SJCRH30 (cell line): ENCODE measurements around the gene KLRF1. TPM values are rescaled to one million over a fixed set of nuclear protein-coding genes. Genes with fewer than 3 reads are reported as not detected.
"Not testable (repeated sequence)": the region's sequence is repeated elsewhere in the genome, so short reads cannot be mapped to it uniquely, and the experiment has no call there.

Experiments
- DNase-seq, 2 experiments: peaks; one replicate each; pipeline ENCODE4 v3.0.0-alpha.2; 2015 to 2020
- H3K27ac ChIP-seq: fragments of 250-450 bp; sonication (Bioruptor Pico); 2 replicates; pipeline ENCODE4 v1.5.1; 2020; ENCODE audit warnings: mild to moderate bottlenecking, moderate library complexity
- H3K27me3 ChIP-seq: fragments of 250-450 bp; sonication (Bioruptor Pico); 2 replicates; pipeline ENCODE4 v1.5.1; 2020; ENCODE audit warnings: mild to moderate bottlenecking, moderate library complexity
- H3K36me3 ChIP-seq: fragments of 250-450 bp; sonication (Bioruptor Pico); 2 replicates; pipeline ENCODE4 v1.5.1; 2020; ENCODE audit warnings: mild to moderate bottlenecking, moderate library complexity
- H3K4me1 ChIP-seq: fragments of 250-450 bp; sonication (Bioruptor Pico); 2 replicates; pipeline ENCODE4 v1.5.1; 2020; ENCODE audit warnings: mild to moderate bottlenecking, moderate library complexity
- H3K4me3 ChIP-seq: fragments of 250-450 bp; sonication (Bioruptor Pico); 2 replicates; pipeline ENCODE4 v1.5.1; 2020; ENCODE audit warnings: mild to moderate bottlenecking, moderate library complexity
- H3K9me3 ChIP-seq: fragments of 250-450 bp; sonication (Bioruptor Pico); replicated peaks from 2 replicates; pipeline ENCODE4 v1.5.1; 2020; ENCODE audit warnings: mild to moderate bottlenecking, moderate library complexity
- total RNA-seq: library from RNA; depleted of rRNA; stranded (reverse); fragments of >200 nt; shearing (Covaris generic); gene quantifications from 2 replicates; pipeline ENCODE4 v1.2.3, GENCODE V29; 2014; rRNA removed

KLRF1 gene
- total RNA-seq, 1 experiment from 2014 or later: not detected

GRCh38 chr12:9870286-9870866, 43.1 kb downstream of the KLRF1 start:
- H3K27ac ChIP-seq: no peak overlapping the region
- no peaks in the 10 kb centered on the region for H3K36me3 ChIP-seq
- H3K27me3 ChIP-seq: peaks cover 3% of the 10 kb centered on the region; the same call in 1 of the 2 replicates
- DNase-seq: no peak
- H3K4me1 ChIP-seq: peaks cover 4% of the 10 kb centered on the region; the same call in 1 of the 2 replicates
- H3K9me3 ChIP-seq: no peaks in the 10 kb centered on the region
- no peak overlapping the region for H3K4me3 ChIP-seq

- H3K4me3 ChIP-seq: no peak overlapping the region
- H3K27me3 ChIP-seq: peaks cover 3% of the 10 kb centered on the region; the same call in 1 of the 2 replicates
- H3K9me3 ChIP-seq: no peaks in the 10 kb centered on the region
- peaks cover 4% of the 10 kb centered on the region; the same call in 1 of the 2 replicates for H3K4me1 ChIP-seq
- no peak for DNase-seq
- no peak overlapping the region for H3K27ac ChIP-seq
- no peaks in the 10 kb centered on the region for H3K36me3 ChIP-seq
These were observed 44.9 kb downstream of the KLRF1 start for GRCh38 chr12:9872162-9872561.

GRCh38 chr12:9872742-9873141, 45.5 kb downstream of the KLRF1 start:
- H3K4me3 ChIP-seq: no peak overlapping the region
- peak in 1 of 2 experiments; percentile 3 for DNase-seq
- H3K4me1 ChIP-seq: peaks cover 4% of the 10 kb centered on the region; the same call in 1 of the 2 replicates
- H3K36me3 ChIP-seq: no peaks in the 10 kb centered on the region
- no peak overlapping the region for H3K27ac ChIP-seq
- peaks cover 3% of the 10 kb centered on the region; the same call in 1 of the 2 replicates for H3K27me3 ChIP-seq
- no peaks in the 10 kb centered on the region for H3K9me3 ChIP-seq

- not testable (repeated sequence) for H3K4me1 ChIP-seq, DNase-seq, H3K4me3 ChIP-seq, H3K27me3 ChIP-seq, H3K27ac ChIP-seq, H3K36me3 ChIP-seq, H3K9me3 ChIP-seq
These were observed 48.8 kb downstream of the KLRF1 start for GRCh38 chr12:9876120-9876519.

GRCh38 chr12:9880532-9881078, 53.3 kb downstream of the KLRF1 start:
- Histone ChIP-seq H3K27ac (no peak overlapping the region), H3K4me3 (no peak overlapping the region), H3K9me3 (no peaks in the 10 kb centered on the region), H3K36me3 (no peaks in the 10 kb centered on the region), H3K4me1 (no peaks in the 10 kb centered on the region), H3K27me3 (no peaks in the 10 kb centered on the region)
- DNase-seq: no peak

GRCh38 chr12:9881246-9881645, 54.0 kb downstream of the KLRF1 start, which contains the start of gene KLRF2:
Gene KLRF2 (plus strand): TSS chr12:9881489. CDS start chr12:9881596, 107 bp downstream.
- Histone ChIP-seq H3K36me3 (no peaks in the 10 kb centered on the region), H3K4me1 (no peaks in the 10 kb centered on the region), H3K27me3 (no peaks in the 10 kb centered on the region), H3K27ac (no peak within 1 kb of the TSS), H3K4me3 (no peak within 1 kb of the TSS), H3K9me3 (no peaks in the 10 kb centered on the region)
- no peak for DNase-seq

GRCh38 chr12:9881988-9882387, 54.7 kb downstream of the KLRF1 start:
- Histone ChIP-seq H3K27me3 (no peaks in the 10 kb centered on the region), H3K9me3 (no peaks in the 10 kb centered on the region), H3K4me1 (no peaks in the 10 kb centered on the region), H3K36me3 (no peaks in the 10 kb centered on the region), H3K27ac (no peak overlapping the region), H3K4me3 (no peak overlapping the region)
- no peak for DNase-seq

GRCh38 chr12:9883175-9883574, 55.9 kb downstream of the KLRF1 start:
- no peaks in the 10 kb centered on the region for H3K4me1 ChIP-seq
- H3K9me3 ChIP-seq: no peaks in the 10 kb centered on the region
- H3K27ac ChIP-seq: no peak overlapping the region
- no peaks in the 10 kb centered on the region for H3K36me3 ChIP-seq
- H3K4me3 ChIP-seq: no peak overlapping the region
- H3K27me3 ChIP-seq: no peaks in the 10 kb centered on the region
- no peak for DNase-seq

- Histone ChIP-seq H3K27ac (no peak overlapping the region), H3K36me3 (no peaks in the 10 kb centered on the region), H3K9me3 (no peaks in the 10 kb centered on the region), H3K4me3 (no peak overlapping the region), H3K27me3 (no peaks in the 10 kb centered on the region), H3K4me1 (no peaks in the 10 kb centered on the region)
- no peak for DNase-seq
These were observed 61.5 kb downstream of the KLRF1 start for GRCh38 chr12:9888665-9889273.

Other genes starting within 250 kb of the KLRF1 start
- not detected in 2 replicates for gene KLRB1, start 219.6 kb upstream of the KLRF1 start, total RNA-seq
- gene CLEC2D, start 157.8 kb upstream of the KLRF1 start, total RNA-seq: 1.7 and 2.1 TPM in 2 replicates
- not detected in 2 replicates for gene CLECL1, start 94.4 kb upstream of the KLRF1 start, total RNA-seq
- not detected in 2 replicates for gene CD69, start 66.6 kb upstream of the KLRF1 start, total RNA-seq
- not detected in 2 replicates for gene CLEC2B, start 41.9 kb downstream of the KLRF1 start, total RNA-seq
- not detected in 2 replicates for gene KLRF2, start 54.0 kb downstream of the KLRF1 start, total RNA-seq
- not detected in 2 replicates for gene CLEC2A, start 104.9 kb downstream of the KLRF1 start, total RNA-seq
- gene CLEC12A, start 143.9 kb downstream of the KLRF1 start, total RNA-seq: not detected in 2 replicates
- gene CLEC1B, start 171.6 kb downstream of the KLRF1 start, total RNA-seq: not detected in 2 replicates
- not detected in 2 replicates for gene CLEC12B, start 183.1 kb downstream of the KLRF1 start, total RNA-seq
- not detected in 2 replicates for gene CLEC9A, start 203.2 kb downstream of the KLRF1 start, total RNA-seq